Neural cell (in vitro differentiated cells): ENCODE measurements around the gene RPN1. TPM values are rescaled to one million over a fixed set of nuclear protein-coding genes. Genes with fewer than 3 reads are reported as not detected.
"Not testable (repeated sequence)": the region's sequence is repeated elsewhere in the genome, so short reads cannot be mapped to it uniquely, and the experiment has no call there.

Experiments used
- H2AFZ ChIP-seq: fragments of 200-600, 300-800 bp; sonication (generic), shearing (Covaris generic); 2 replicates; pipeline ENCODE4 v1.6.0; 2014; ENCODE audit warnings: low read depth, mild to moderate bottlenecking, antibody characterized with exemption, low read length, moderate library complexity
- H3F3A ChIP-seq: fragments of 200-600 bp; shearing (Covaris generic); 2 replicates; pipeline ENCODE4 v1.6.1; 2016; ENCODE audit warnings: mild to moderate bottlenecking, moderate library complexity, mixed read lengths, antibody characterized with exemption, low read length; ENCODE audit not compliant: insufficient read depth, poor library complexity, severe bottlenecking
- H3K27ac ChIP-seq: fragments of 200-600, 300-800 bp; sonication (generic), shearing (Covaris generic); 2 replicates; pipeline ENCODE4 v1.5.1; 2014; ENCODE audit warnings: mild to moderate bottlenecking, low read length, moderate library complexity
- H3K27me3 ChIP-seq: fragments of 300-800, 200-600 bp; sonication (generic), shearing (Covaris generic); 2 replicates; pipeline ENCODE4 v1.6.0; 2014; ENCODE audit warnings: mild to moderate bottlenecking, low read depth, low read length, moderate library complexity; ENCODE audit not compliant: insufficient read depth
- H3K36me3 ChIP-seq: fragments of 300-800, 200-600 bp; sonication (generic), shearing (Covaris generic); 2 replicates; pipeline ENCODE4 v1.5.1; 2014; ENCODE audit warnings: mild to moderate bottlenecking, antibody characterized with exemption, low read length, moderate library complexity; ENCODE audit not compliant: insufficient read depth
- H3K4me2 ChIP-seq: fragments of 300-800, 200-600 bp; sonication (generic), shearing (Covaris generic); 2 replicates; pipeline ENCODE4 v1.6.0; 2014; ENCODE audit warnings: mild to moderate bottlenecking, low read length
- H3K4me3 ChIP-seq: fragments of 300-800, 200-600 bp; sonication (generic), shearing (Covaris generic); 2 replicates; pipeline ENCODE4 v1.5.1; 2014; ENCODE audit warnings: mild to moderate bottlenecking, low read length, moderate library complexity
- H3K79me2 ChIP-seq: fragments of 200-600 bp; shearing (Covaris generic); replicated peaks from 2 replicates; pipeline ENCODE4 v1.6.0; 2014; ENCODE audit warnings: mild to moderate bottlenecking, low read length, moderate library complexity; ENCODE audit not compliant: insufficient read depth
- H3K9ac ChIP-seq: fragments of 300-800, 200-600 bp; sonication (generic), shearing (Covaris generic); 2 replicates; pipeline ENCODE4 v1.6.1; 2016; ENCODE audit warnings: mild to moderate bottlenecking, low read length, mixed read lengths
- H3K9me2 ChIP-seq: fragments of 200-600 bp; shearing (Covaris generic); 2 replicates; pipeline ENCODE4 v1.6.1; 2016; ENCODE audit warnings: mild to moderate bottlenecking, low read length, mixed read lengths; ENCODE audit not compliant: insufficient read depth
- H3K9me3 ChIP-seq: fragments of 200-600, 300-800 bp; sonication (generic), shearing (Covaris generic); 2 replicates; pipeline ENCODE4 v1.6.1; 2016; ENCODE audit warnings: mild to moderate bottlenecking, mixed run types, low read length, moderate library complexity, mixed read lengths
- H4K20me1 ChIP-seq: fragments of 200-600 bp; shearing (Covaris generic); 2 replicates; pipeline ENCODE4 v1.6.1; 2016; ENCODE audit warnings: mild to moderate bottlenecking, mixed run types; ENCODE audit not compliant: insufficient read depth
- EP300 ChIP-seq: fragments of 450-650 bp; conservative IDR thresholded peaks from 2 replicates; pipeline ENCODE4 v1.6.1; 2014; ENCODE audit warnings: antibody characterized with exemption, mild to moderate bottlenecking, moderate library complexity; ENCODE audit not compliant: poor library complexity, severe bottlenecking
- EZH2 ChIP-seq: fragments of 200-600, 300-800 bp; shearing (Covaris generic), sonication (generic); IDR thresholded peaks from 2 replicates; pipeline ENCODE4 v1.6.1; 2014; ENCODE audit warnings: antibody characterized with exemption, low read length, borderline replicate concordance, mild to moderate bottlenecking; ENCODE audit not compliant: insufficient read depth, poor library complexity, severe bottlenecking
- MXI1 ChIP-seq: fragments of 450-650 bp; conservative IDR thresholded peaks from 2 replicates; pipeline ENCODE4 v1.6.1; 2014; ENCODE audit warnings: antibody characterized with exemption, mild to moderate bottlenecking; ENCODE audit not compliant: poor library complexity, severe bottlenecking
- POLR2AphosphoS5 ChIP-seq: IDR thresholded peaks from 2 replicates; pipeline ENCODE4 v1.6.1; 2012
- RAD21 ChIP-seq: fragments of 450-650 bp; conservative IDR thresholded peaks from 2 replicates; pipeline ENCODE4 v1.6.1; 2014; ENCODE audit warnings: antibody characterized with exemption, mild to moderate bottlenecking, moderate library complexity
- SMC3 ChIP-seq: fragments of 450-650 bp; conservative IDR thresholded peaks from 2 replicates; pipeline ENCODE4 v1.6.1; 2014; ENCODE audit warnings: antibody characterized with exemption, mild to moderate bottlenecking, moderate library complexity; ENCODE audit not compliant: poor library complexity
- TAF1 ChIP-seq: IDR thresholded peaks from 2 replicates; pipeline ENCODE4 v1.6.1; 2012; ENCODE audit warnings: low read depth
- polyA plus RNA-seq: library from polyadenylated mRNA; depleted of rRNA; stranded (reverse); fragments of >200 nt; gene quantifications from 2 replicates; pipeline ENCODE4 v1.2.3, GENCODE V29; 2014
- TF ChIP-seq, protein P1 (sequence below): fragments of 450-650 bp; IDR thresholded peaks from 2 replicates; pipeline ENCODE4 v1.5.1; 2014; ENCODE audit warnings: antibody characterized with exemption, mild to moderate bottlenecking, moderate library complexity; ENCODE audit not compliant: poor library complexity, severe bottlenecking
- TF ChIP-seq, protein P2 (sequence below): IDR thresholded peaks from 2 replicates; pipeline ENCODE4 v1.6.1; 2012; ENCODE audit warnings: borderline replicate concordance

RPN1 gene
- polyA plus RNA-seq, 1 donor from 2014 or later, result 201 TPM

DNA sequence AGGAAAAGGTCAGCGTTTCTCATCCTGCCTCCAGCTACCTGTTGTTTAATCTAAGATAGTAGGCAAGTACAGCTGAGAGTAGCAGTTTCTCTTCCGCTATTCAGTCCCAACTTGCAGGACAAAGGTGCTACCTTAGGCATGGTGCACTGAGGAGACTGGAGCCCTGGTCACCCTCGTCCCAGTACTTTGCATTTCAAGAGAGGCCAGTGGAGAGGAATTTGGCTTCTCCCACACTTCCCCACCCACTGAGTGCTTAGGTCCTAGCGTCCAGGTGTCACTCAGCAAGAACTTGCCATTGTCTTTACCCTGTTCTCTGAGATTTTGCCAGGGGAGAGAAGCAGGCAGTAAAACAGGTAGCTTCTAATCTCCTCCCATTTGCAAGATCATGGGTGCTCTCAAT is 12.5 kb upstream of the RPN1 start:
- Histone ChIP-seq H3K9ac (no peak overlapping the region), H3K4me3 (no peak overlapping the region), H2AFZ (no peak overlapping the region), H3K9me3 (no peaks in the 10 kb centered on the region), H3K9me2 (no peaks in the 10 kb centered on the region), H3K36me3 (no peaks in the 10 kb centered on the region), H3K27ac (no peak overlapping the region), H3F3A (no peaks in the 10 kb centered on the region), H3K4me2 (no peak overlapping the region), H3K79me2 (no peaks in the 10 kb centered on the region), H4K20me1 (no peaks in the 10 kb centered on the region), H3K27me3 (no peaks in the 10 kb centered on the region)
- TF ChIP-seq SMC3 (no peak), RAD21 (no peak), MXI1 (no peak), EZH2 (no peak), TAF1 (no peak), POLR2AphosphoS5 (no peak), EP300 (no peak)
- TF ChIP-seq, protein P1, sequence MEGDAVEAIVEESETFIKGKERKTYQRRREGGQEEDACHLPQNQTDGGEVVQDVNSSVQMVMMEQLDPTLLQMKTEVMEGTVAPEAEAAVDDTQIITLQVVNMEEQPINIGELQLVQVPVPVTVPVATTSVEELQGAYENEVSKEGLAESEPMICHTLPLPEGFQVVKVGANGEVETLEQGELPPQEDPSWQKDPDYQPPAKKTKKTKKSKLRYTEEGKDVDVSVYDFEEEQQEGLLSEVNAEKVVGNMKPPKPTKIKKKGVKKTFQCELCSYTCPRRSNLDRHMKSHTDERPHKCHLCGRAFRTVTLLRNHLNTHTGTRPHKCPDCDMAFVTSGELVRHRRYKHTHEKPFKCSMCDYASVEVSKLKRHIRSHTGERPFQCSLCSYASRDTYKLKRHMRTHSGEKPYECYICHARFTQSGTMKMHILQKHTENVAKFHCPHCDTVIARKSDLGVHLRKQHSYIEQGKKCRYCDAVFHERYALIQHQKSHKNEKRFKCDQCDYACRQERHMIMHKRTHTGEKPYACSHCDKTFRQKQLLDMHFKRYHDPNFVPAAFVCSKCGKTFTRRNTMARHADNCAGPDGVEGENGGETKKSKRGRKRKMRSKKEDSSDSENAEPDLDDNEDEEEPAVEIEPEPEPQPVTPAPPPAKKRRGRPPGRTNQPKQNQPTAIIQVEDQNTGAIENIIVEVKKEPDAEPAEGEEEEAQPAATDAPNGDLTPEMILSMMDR, result no peak
- TF ChIP-seq, protein P2, sequence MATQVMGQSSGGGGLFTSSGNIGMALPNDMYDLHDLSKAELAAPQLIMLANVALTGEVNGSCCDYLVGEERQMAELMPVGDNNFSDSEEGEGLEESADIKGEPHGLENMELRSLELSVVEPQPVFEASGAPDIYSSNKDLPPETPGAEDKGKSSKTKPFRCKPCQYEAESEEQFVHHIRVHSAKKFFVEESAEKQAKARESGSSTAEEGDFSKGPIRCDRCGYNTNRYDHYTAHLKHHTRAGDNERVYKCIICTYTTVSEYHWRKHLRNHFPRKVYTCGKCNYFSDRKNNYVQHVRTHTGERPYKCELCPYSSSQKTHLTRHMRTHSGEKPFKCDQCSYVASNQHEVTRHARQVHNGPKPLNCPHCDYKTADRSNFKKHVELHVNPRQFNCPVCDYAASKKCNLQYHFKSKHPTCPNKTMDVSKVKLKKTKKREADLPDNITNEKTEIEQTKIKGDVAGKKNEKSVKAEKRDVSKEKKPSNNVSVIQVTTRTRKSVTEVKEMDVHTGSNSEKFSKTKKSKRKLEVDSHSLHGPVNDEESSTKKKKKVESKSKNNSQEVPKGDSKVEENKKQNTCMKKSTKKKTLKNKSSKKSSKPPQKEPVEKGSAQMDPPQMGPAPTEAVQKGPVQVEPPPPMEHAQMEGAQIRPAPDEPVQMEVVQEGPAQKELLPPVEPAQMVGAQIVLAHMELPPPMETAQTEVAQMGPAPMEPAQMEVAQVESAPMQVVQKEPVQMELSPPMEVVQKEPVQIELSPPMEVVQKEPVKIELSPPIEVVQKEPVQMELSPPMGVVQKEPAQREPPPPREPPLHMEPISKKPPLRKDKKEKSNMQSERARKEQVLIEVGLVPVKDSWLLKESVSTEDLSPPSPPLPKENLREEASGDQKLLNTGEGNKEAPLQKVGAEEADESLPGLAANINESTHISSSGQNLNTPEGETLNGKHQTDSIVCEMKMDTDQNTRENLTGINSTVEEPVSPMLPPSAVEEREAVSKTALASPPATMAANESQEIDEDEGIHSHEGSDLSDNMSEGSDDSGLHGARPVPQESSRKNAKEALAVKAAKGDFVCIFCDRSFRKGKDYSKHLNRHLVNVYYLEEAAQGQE, result no peak

DNA sequence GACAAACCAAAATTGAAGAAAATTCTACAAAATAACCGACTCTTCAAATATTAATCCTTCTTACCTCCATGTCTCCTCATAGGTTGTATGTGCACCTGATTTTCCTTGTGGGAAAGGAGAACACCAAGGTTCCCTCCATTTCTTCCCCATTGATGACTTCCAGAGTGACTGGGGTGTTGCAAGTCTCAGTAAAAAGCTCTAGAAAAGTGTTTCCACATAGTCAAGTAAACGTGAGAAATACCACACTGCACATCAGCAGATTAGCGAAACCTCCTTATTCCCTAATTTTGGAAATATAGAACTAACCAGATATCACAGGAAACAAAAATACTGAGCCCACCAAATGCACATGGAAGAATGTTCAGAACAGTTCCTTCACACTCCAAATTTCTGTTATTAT is 4.9 kb upstream of the RPN1 start:
- Histone ChIP-seq H3K27me3 (no peaks in the 10 kb centered on the region), H3K4me2 (no peak overlapping the region), H2AFZ (no peak overlapping the region), H3K79me2 (no peaks in the 10 kb centered on the region), H3K9me2 (no peaks in the 10 kb centered on the region), H3F3A (no peaks in the 10 kb centered on the region), H3K36me3 (no peaks in the 10 kb centered on the region), H4K20me1 (no peaks in the 10 kb centered on the region), H3K9me3 (no peaks in the 10 kb centered on the region), H3K4me3 (no peak overlapping the region), H3K27ac (no peak overlapping the region), H3K9ac (no peak overlapping the region)
- TF ChIP-seq, protein P1, result no peak
- no peak for TF ChIP-seq MXI1
- TF ChIP-seq, protein P2, result no peak
- TF ChIP-seq EZH2, result no peak
- no peak for TF ChIP-seq RAD21
- TF ChIP-seq EP300, result no peak
- no peak for TF ChIP-seq POLR2AphosphoS5
- TF ChIP-seq SMC3, result no peak
- TF ChIP-seq TAF1, result no peak

DNA sequence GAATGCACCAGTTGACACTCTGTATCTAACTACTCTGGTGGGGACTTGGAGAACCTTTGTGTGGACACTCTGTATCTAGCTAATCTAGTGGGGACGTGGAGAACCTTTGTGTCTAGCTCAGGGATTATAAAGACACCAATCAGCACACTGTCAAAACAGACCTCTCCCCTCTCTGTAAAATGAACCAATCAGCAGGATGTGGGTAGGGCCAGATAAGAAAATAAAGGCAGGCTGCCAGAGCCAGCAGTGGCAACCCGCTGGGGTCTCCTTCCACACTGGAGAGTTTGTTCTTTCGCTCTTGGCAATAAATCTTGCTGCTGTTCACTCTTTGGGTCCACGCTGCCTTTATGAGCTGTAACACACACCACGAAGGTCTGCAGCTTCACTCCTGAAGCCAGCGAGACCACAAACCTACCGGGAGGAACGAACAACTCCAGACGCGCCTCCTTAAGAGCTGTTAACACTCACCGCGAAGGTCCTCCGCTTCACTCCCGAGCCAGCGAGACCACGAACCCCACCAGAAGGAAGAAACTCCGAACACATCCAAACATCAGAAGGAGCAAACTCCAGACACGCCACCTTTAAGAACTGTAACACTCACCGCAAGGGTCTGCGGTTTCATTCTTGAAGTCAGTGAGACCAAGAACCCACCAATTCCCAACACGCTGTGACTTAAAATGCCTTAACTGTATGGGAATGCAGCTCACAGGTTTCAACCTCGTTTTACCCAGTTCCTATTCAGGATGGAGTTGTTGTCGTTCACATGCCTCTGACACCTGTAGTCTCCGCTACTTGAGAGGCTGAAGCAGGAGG is 3.6 kb upstream of the RPN1 start:
- H3K27me3 ChIP-seq, H3K9me2 ChIP-seq, H3F3A ChIP-seq, H3K9ac ChIP-seq, H2AFZ ChIP-seq, H4K20me1 ChIP-seq, H3K4me2 ChIP-seq, H3K9me3 ChIP-seq, H3K4me3 ChIP-seq, H3K36me3 ChIP-seq, H3K27ac ChIP-seq: not testable (repeated sequence)
- H3K79me2 ChIP-seq, result peaks cover 11% of the 10 kb centered on the region
